Stomach (tissue), 4 donors: Measurements from ENCODE around the gene KCNE2.

Experiments
- POLR2A ChIP-seq, 4 donors: fragments of 450-650 bp; IDR thresholded peaks; one replicate each; pipeline ENCODE4 v1.6.1; 2016; ENCODE audit warnings: antibody characterized with exemption in 4 of 4, control low read depth in 2 of 4, mild to moderate bottlenecking in 1 of 4, moderate library complexity in 1 of 4
- POLR2AphosphoS5 ChIP-seq, 3 donors: sonication (generic); formaldehyde crosslinking; IDR thresholded peaks; one replicate each; pipeline ENCODE4 v1.6.1; 2016; ENCODE audit warnings: antibody characterized with exemption in 3 of 3
- TF ChIP-seq, protein P1 (sequence below), 7 experiments: fragments of 450-650 bp in 4 of 7; fragments of 200-600 bp in 3 of 7; sonication (generic) in 3 of 7; IDR thresholded peaks; one replicate each; pipeline ENCODE4 v1.5.1; 2016 to 2019; ENCODE audit warnings: antibody characterized with exemption in 7 of 7, control low read depth in 2 of 7, mild to moderate bottlenecking in 1 of 7

DNA sequence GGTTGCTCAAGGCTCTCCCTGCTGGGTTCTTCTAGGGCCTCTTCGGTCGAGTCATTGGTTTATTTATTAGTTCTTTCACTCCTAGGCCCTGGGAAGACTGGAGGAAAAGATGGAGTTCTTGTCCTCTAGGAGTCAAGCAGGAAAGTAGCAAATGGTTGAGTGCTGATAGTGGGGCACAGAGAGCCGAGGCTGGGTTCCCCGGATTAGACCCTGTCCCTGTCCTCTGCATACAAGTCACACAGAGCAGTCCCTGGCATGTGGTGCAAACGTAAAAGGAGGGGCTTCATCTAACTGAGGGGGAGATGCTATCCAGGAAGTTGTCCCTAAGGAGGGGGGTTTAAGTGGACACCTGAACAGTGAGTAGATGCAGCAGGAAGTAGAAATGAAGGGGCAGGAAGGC is 19.2 kb upstream of the KCNE2 start:
- TF ChIP-seq, protein P1, sequence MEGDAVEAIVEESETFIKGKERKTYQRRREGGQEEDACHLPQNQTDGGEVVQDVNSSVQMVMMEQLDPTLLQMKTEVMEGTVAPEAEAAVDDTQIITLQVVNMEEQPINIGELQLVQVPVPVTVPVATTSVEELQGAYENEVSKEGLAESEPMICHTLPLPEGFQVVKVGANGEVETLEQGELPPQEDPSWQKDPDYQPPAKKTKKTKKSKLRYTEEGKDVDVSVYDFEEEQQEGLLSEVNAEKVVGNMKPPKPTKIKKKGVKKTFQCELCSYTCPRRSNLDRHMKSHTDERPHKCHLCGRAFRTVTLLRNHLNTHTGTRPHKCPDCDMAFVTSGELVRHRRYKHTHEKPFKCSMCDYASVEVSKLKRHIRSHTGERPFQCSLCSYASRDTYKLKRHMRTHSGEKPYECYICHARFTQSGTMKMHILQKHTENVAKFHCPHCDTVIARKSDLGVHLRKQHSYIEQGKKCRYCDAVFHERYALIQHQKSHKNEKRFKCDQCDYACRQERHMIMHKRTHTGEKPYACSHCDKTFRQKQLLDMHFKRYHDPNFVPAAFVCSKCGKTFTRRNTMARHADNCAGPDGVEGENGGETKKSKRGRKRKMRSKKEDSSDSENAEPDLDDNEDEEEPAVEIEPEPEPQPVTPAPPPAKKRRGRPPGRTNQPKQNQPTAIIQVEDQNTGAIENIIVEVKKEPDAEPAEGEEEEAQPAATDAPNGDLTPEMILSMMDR (IDR thresholded peaks at IDR 0.05): no peak
- TF ChIP-seq POLR2AphosphoS5 (IDR thresholded peaks at IDR 0.05) (no peak), POLR2A (IDR thresholded peaks at IDR 0.05) (no peak)
